ENCODE results near the gene RCC1. TPM values are rescaled to one million over a fixed set of nuclear protein-coding genes. Genes with fewer than 3 reads are reported as not detected.

Gene RCC1
- total RNA-seq, 1 donor from 2014 or later: 34.8 TPM

DNA sequence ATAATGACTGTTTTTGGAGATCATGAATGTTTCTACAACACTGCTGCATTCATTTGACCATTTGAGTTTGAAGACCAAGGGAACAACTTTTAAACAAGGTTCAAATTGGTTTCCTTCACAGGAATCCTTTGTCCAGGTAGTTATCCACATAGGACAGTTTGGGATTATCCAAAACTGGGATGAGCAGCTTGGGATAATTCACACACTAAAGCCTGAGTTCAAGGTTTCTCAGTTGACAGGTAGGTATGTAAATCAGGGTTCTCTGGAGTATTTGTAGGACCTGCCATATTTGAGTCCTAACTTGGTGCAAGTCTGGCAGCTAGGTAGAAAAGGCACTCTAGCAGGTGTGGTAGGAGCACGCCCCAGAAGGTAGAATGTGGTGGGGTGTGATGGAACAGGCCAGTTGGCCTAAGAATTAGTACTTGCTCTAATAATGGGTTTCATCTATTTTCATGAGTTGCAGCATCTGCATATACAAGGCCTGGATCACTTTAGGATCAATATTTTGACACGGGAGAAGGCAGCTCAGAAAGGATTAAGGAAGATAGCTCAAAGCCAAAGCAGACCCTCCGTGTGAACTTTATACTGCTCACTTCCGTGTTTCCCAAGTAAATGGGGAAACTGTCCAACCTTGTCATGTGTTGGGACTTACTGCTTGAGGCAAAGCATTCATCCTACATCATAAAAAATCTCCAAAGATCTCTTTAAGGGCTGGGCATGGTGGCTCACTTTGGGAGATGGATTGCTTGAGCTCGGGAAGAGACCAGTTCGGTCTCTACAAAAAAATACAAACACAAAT lies 72.1 kb downstream of the RCC1 start:
- Mint-ChIP-seq H3K4me1 (peaks cover 22% of the 10 kb centered on the region), H3K36me3 (peaks cover 29% of the 10 kb centered on the region), H3K9me3 (no peaks in the 10 kb centered on the region), H3K4me3 (peak overlapping the region; percentile 16), H3K27ac (no peak overlapping the region), H3K27me3 (ENCODE audit: insufficient read depth, low read depth) (peaks cover 8% of the 10 kb centered on the region)
- H3F3A ChIP-seq (ENCODE audit: low read depth): peaks cover 55% of the 10 kb centered on the region
- H2AFZ ChIP-seq (replicated peaks): no peak overlapping the region
- H3K9me3 ChIP-seq (ENCODE audit: low read depth): no peaks in the 10 kb centered on the region
- H3K27ac ChIP-seq: no peak overlapping the region
- H3K36me3 ChIP-seq: no peaks in the 10 kb centered on the region
- peaks cover 11% of the 10 kb centered on the region for H3K27me3 ChIP-seq
- TF ChIP-seq EZH2 (IDR thresholded peaks at IDR 0.05) (no peak), EZH2phosphoT487 (IDR thresholded peaks at IDR 0.05) (no peak)
- TF ChIP-seq, protein P1, sequence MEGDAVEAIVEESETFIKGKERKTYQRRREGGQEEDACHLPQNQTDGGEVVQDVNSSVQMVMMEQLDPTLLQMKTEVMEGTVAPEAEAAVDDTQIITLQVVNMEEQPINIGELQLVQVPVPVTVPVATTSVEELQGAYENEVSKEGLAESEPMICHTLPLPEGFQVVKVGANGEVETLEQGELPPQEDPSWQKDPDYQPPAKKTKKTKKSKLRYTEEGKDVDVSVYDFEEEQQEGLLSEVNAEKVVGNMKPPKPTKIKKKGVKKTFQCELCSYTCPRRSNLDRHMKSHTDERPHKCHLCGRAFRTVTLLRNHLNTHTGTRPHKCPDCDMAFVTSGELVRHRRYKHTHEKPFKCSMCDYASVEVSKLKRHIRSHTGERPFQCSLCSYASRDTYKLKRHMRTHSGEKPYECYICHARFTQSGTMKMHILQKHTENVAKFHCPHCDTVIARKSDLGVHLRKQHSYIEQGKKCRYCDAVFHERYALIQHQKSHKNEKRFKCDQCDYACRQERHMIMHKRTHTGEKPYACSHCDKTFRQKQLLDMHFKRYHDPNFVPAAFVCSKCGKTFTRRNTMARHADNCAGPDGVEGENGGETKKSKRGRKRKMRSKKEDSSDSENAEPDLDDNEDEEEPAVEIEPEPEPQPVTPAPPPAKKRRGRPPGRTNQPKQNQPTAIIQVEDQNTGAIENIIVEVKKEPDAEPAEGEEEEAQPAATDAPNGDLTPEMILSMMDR (IDR thresholded peaks at IDR 0.05): no peak
- peaks cover 33% of the 10 kb centered on the region for H4K20me1 ChIP-seq (ENCODE audit: low read depth)
- H3K79me2 ChIP-seq (ENCODE audit: low read depth): peaks cover 25% of the 10 kb centered on the region
- DNase-seq (ENCODE audit: low spot score): no peak
- no peak overlapping the region for H3K9ac ChIP-seq
- H3K4me2 ChIP-seq: no peak overlapping the region
- H3K4me3 ChIP-seq: no peak overlapping the region
- peaks cover 11% of the 10 kb centered on the region for H3K4me1 ChIP-seq

DNA sequence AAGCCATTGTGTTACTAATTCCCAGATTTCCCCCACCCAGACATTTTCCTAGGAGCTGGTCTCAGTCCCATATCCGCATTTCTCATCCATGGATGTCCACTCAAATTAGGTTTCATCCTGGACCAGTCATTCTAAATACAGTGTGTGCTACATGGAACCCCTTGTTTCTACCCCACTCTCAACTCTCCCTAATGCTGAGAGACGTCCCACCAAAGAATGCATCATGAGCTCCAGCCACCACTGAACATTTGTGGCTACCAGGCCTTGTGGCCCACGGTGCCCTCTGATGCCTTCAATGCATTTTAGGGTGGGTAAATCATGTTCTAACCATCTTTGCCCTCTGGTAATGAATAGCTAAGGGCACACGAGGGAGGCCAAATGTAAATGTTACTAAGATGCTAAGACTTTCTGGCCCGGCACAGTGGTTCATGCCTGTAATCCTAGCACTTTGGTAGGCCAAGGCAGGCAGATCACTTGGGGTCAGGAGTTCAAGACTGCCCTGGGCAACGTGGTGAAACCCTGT lies 72.9 kb downstream of the RCC1 start:
- Histone ChIP-seq H3K9me3 (ENCODE audit: low read depth) (no peaks in the 10 kb centered on the region), H3K36me3 (no peaks in the 10 kb centered on the region), H3K4me1 (peaks cover 11% of the 10 kb centered on the region), H3K4me2 (no peak overlapping the region), H2AFZ (replicated peaks) (no peak overlapping the region), H4K20me1 (ENCODE audit: low read depth) (peaks cover 33% of the 10 kb centered on the region), H3K27me3 (peaks cover 14% of the 10 kb centered on the region), H3K79me2 (ENCODE audit: low read depth) (peaks cover 25% of the 10 kb centered on the region), H3K9ac (no peak overlapping the region), H3K4me3 (no peak overlapping the region), H3K27ac (no peak overlapping the region), H3F3A (ENCODE audit: low read depth) (peaks cover 55% of the 10 kb centered on the region)
- Mint-ChIP-seq H3K9me3 (no peaks in the 10 kb centered on the region), H3K36me3 (peaks cover 31% of the 10 kb centered on the region), H3K4me3 (no peak overlapping the region), H3K27ac (no peak overlapping the region), H3K27me3 (ENCODE audit: insufficient read depth, low read depth) (peaks cover 8% of the 10 kb centered on the region), H3K4me1 (peaks cover 25% of the 10 kb centered on the region)
- no peak for DNase-seq (ENCODE audit: low spot score)
- TF ChIP-seq EZH2phosphoT487 (IDR thresholded peaks at IDR 0.05) (no peak), EZH2 (IDR thresholded peaks at IDR 0.05) (no peak)
- TF ChIP-seq, protein P1 (IDR thresholded peaks at IDR 0.05): no peak

DNA sequence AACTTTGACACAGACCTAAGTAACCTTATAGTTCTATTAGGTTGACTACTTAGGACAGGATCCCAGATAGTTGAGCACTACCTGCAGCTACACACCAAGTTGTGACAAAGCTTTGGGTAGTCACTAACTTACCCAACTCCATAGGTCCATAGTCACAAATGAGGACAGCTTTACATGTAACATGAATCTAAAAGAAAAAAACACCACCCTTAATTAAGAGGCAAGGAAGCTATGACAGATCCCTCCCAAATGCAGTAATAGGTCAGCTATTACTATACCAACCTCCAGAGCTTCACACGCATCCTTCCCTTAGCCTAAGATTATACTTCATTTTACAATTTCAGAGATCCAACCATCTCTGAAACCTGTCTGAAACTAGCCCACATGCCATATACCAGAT lies 73.6 kb downstream of the RCC1 start:
- Histone ChIP-seq H3K9ac (no peak overlapping the region), H3K4me3 (no peak overlapping the region), H3K4me1 (peaks cover 11% of the 10 kb centered on the region), H3F3A (ENCODE audit: low read depth) (peaks cover 55% of the 10 kb centered on the region), H3K27ac (no peak overlapping the region), H2AFZ (replicated peaks) (no peak overlapping the region), H3K79me2 (ENCODE audit: low read depth) (peaks cover 25% of the 10 kb centered on the region), H4K20me1 (ENCODE audit: low read depth) (peaks cover 33% of the 10 kb centered on the region), H3K27me3 (peaks cover 14% of the 10 kb centered on the region), H3K4me2 (peak overlapping the region; percentile 99), H3K9me3 (ENCODE audit: low read depth) (no peaks in the 10 kb centered on the region), H3K36me3 (no peaks in the 10 kb centered on the region)
- TF ChIP-seq EZH2 (IDR thresholded peaks at IDR 0.05): no peak
- H3K27me3 Mint-ChIP-seq (ENCODE audit: insufficient read depth, low read depth): peaks cover 11% of the 10 kb centered on the region
- no peak overlapping the region for H3K27ac Mint-ChIP-seq
- DNase-seq (ENCODE audit: low spot score): no peak
- peaks cover 25% of the 10 kb centered on the region for H3K4me1 Mint-ChIP-seq
- H3K9me3 Mint-ChIP-seq: no peaks in the 10 kb centered on the region
- H3K36me3 Mint-ChIP-seq: peaks cover 31% of the 10 kb centered on the region
- peak overlapping the region; percentile 73 for H3K4me3 Mint-ChIP-seq
